H1 (cell line): ENCODE data around the gene MBD1. TPM values are rescaled to one million over a fixed set of nuclear protein-coding genes. Genes with fewer than 3 reads are reported as not detected.

Experiments used
- CREB1 ChIP-seq: IDR thresholded peaks from 2 replicates; pipeline ENCODE4 v1.6.1; 2012; ENCODE audit warnings: inconsistent platforms
- SIN3A ChIP-seq, 2 experiments: IDR thresholded peaks in 1 of 2; conservative IDR thresholded peaks in 1 of 2; 2 replicates each; pipeline ENCODE4 v1.6.1; 2011 to 2012; ENCODE audit warnings: low read length in 2 of 2, improper control_type of control experiment in 1 of 2, low read depth in 1 of 2, mild to moderate bottlenecking in 1 of 2
- polyA plus RNA-seq, 7 experiments: library from polyadenylated mRNA; depleted of rRNA in 3 of 7; stranded (reverse) in 5 of 7; unstranded in 2 of 7; fragments of >200 nt in 5 of 7; fragments of 200-250 nt in 2 of 7; gene quantifications; 1 replicate in 5 of 7; 2 replicates in 1 of 7; 4 replicates in 1 of 7; pipeline versions ENCODE4 v1.2.1 to v1.2.3, GENCODE V29; 2011 to 2013; ENCODE audit warnings: missing spikeins in 2 of 7, mixed read lengths in 2 of 7
- total RNA-seq: library from RNA; stranded (reverse); fragmentation: NEBNext Ultra II Directional; extraction: Animal tissue kit (Norgen Biotek cat#: 25700); gene quantifications from 2 replicates; pipeline ENCODE4 v1.2.1, GENCODE V29; 2021

The MBD1 gene
- total and polyA plus RNA-seq, 2 of the 8 experiments (the other 6 are each of a cell fraction or from before 2014, with no cell fraction given): 32.2 to 41.6 TPM

DNA sequence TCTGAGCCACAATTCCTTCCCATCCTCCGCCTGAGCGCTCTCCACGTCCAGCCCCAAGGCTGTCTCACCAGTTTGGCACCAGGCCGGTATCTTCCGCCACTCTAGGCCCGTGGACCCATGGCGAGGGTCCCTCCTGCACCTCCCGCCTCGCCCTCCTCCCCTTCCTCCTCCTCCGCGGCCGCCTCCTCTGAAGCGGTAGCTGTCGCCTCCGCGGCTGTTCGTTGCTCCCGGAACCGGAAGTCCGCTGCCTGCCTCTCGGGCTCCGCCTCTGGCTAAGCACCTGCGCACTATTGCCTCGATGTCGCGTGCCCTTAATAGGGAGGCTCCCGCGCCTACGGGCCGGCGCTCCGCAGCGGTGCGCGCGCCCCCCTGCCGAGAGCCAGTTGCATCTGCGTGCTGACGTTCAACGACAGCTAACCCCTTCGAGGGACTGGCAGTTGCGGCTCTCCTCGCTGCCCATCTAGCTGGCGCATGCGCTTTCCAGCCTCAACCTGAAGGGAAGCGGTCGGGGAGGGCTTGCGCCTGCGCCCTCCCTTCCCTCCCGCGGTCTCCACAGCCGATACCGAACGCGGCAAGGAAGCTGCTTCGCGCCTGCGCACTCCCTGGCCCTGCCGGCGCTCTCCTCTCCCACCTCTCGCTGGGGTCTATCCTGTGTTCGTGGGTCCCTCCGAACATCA lies at the start of gene MBD1 (continued):
- TF ChIP-seq CREB1: peak; percentile 63
- TF ChIP-seq SIN3A (conservative IDR thresholded peaks at IDR 0.05 in 1 of 2, IDR thresholded peaks at IDR 0.05 in 1 of 2; ENCODE audit: low read depth in 1 of 2, low read length in 2 of 2): peak; percentile 73 to 82; a peak in 2 of 4 replicates
